ENCODE results near the gene ARSG. TPM values are rescaled to one million over a fixed set of nuclear protein-coding genes. Genes with fewer than 3 reads are reported as not detected.

ARSG gene
- total and polyA plus RNA-seq, 2 of the 13 experiments (the other 11 are each of a cell fraction or from before 2014, with no cell fraction given) = 3.7 to 15.2 TPM

- no peak for TF ChIP-seq AFF4 (CRISPR knock-in tag; IDR thresholded peaks at IDR 0.05)
- TF ChIP-seq PBX3 (CRISPR knock-in tag; IDR thresholded peaks at IDR 0.05; ENCODE audit: borderline replicate concordance) = no peak; the same call in 1 of the 2 replicates
- peak; percentile 82 for TF ChIP-seq ZNF768 (CRISPR knock-in tag; IDR thresholded peaks at IDR 0.05)
- TF ChIP-seq SIX1 (CRISPR knock-in tag; IDR thresholded peaks at IDR 0.05; ENCODE audit: borderline replicate concordance) = no peak
- peak; percentile 18; the same call in 1 of the 2 replicates for TF ChIP-seq ZBTB25 (CRISPR knock-in tag; IDR thresholded peaks at IDR 0.05)
- TF ChIP-seq HIC2 (CRISPR knock-in tag; IDR thresholded peaks at IDR 0.05; ENCODE audit: low read depth) = no peak; the same call in 1 of the 2 replicates
- TF ChIP-seq CCDC6 (CRISPR knock-in tag; IDR thresholded peaks at IDR 0.05) = peak; percentile 90; the same call in 1 of the 2 replicates
- peak; percentile 83; the same call in 1 of the 2 replicates for TF ChIP-seq DR1 (CRISPR knock-in tag; IDR thresholded peaks at IDR 0.05)
- TF ChIP-seq ZFX (CRISPR knock-in tag; IDR thresholded peaks at IDR 0.05; ENCODE audit: low read depth) = peak; percentile 97
- TF ChIP-seq ZKSCAN5 (CRISPR knock-in tag; IDR thresholded peaks at IDR 0.05) = no peak
- peak; percentile 54 for TF ChIP-seq GATAD2A (CRISPR knock-in tag; IDR thresholded peaks at IDR 0.05)
- TF ChIP-seq ZNF264 (CRISPR knock-in tag; IDR thresholded peaks at IDR 0.05) = peak; percentile 81; the same call in 1 of the 2 replicates
- TF ChIP-seq GMEB1 (CRISPR knock-in tag; IDR thresholded peaks at IDR 0.05; ENCODE audit: borderline replicate concordance) = peak; percentile 99
- no peak for TF ChIP-seq ZNF678 (CRISPR knock-in tag; IDR thresholded peaks at IDR 0.05)
- TF ChIP-seq SRY (CRISPR knock-in tag; IDR thresholded peaks at IDR 0.05) = no peak; the same call in 1 of the 2 replicates
- TF ChIP-seq ZNF737 (CRISPR knock-in tag; IDR thresholded peaks at IDR 0.05; ENCODE audit: borderline replicate concordance) = peak; percentile 98; the same call in 1 of the 2 replicates
- TF ChIP-seq CERS6 (CRISPR knock-in tag; IDR thresholded peaks at IDR 0.05) = no peak
- no peak for TF ChIP-seq RARG (CRISPR knock-in tag; IDR thresholded peaks at IDR 0.05; ENCODE audit: low read depth)
Measured at GRCh38 chr17:68247445-68248198, 43.7 kb upstream of the ARSG start, which contains the start of gene AMZ2 (continued).
